ENCODE results near the gene SKAP2.

Gene SKAP2

GRCh38 chr7:26868841-26869495, 4.6 kb upstream of the SKAP2 start:
- Histone ChIP-seq H3K4me3 (ENCODE audit: low read depth, low read length) (no peak overlapping the region), H3K27me3 (ENCODE audit: control insufficient read depth, insufficient read depth, low read length) (peaks cover 2% of the 10 kb centered on the region), H3K36me3 (ENCODE audit: control insufficient read depth, insufficient read depth, low read length) (no peaks in the 10 kb centered on the region), H3K9ac (ENCODE audit: low read depth, low read length) (no peak overlapping the region), H3K4me1 (ENCODE audit: control insufficient read depth, insufficient read depth, low read length) (peaks cover 2% of the 10 kb centered on the region), H3K9me3 (ENCODE audit: control insufficient read depth, insufficient read depth, low read length) (no peaks in the 10 kb centered on the region)

- Histone ChIP-seq H3K27me3 (ENCODE audit: control insufficient read depth, insufficient read depth, low read length) (peaks cover 10% of the 10 kb centered on the region), H3K9me3 (ENCODE audit: control insufficient read depth, insufficient read depth, low read length) (no peaks in the 10 kb centered on the region), H3K4me1 (ENCODE audit: control insufficient read depth, insufficient read depth, low read length) (peaks cover 6% of the 10 kb centered on the region), H3K4me3 (ENCODE audit: low read depth, low read length) (peak overlapping the region; percentile 80), H3K36me3 (ENCODE audit: control insufficient read depth, insufficient read depth, low read length) (no peaks in the 10 kb centered on the region), H3K9ac (ENCODE audit: low read depth, low read length) (peak overlapping the region; percentile 67)
Measured at GRCh38 chr7:26865094-26865388, 651 bp upstream of the SKAP2 start.

- Histone ChIP-seq H3K27me3 (ENCODE audit: control insufficient read depth, insufficient read depth, low read length) (peaks cover 23% of the 10 kb centered on the region), H3K4me3 (ENCODE audit: low read depth, low read length) (peak overlapping the region; percentile 80), H3K9ac (ENCODE audit: low read depth, low read length) (no peak overlapping the region)
Measured at GRCh38 chr7:26863518-26864308, 677 bp downstream of the SKAP2 start.

GRCh38 chr7:26862834-26863233, 1.6 kb downstream of the SKAP2 start:
- Histone ChIP-seq H3K9me3 (ENCODE audit: control insufficient read depth, insufficient read depth, low read length) (no peaks in the 10 kb centered on the region), H3K4me1 (ENCODE audit: control insufficient read depth, insufficient read depth, low read length) (peaks cover 18% of the 10 kb centered on the region), H3K9ac (ENCODE audit: low read depth, low read length) (no peak overlapping the region), H3K36me3 (ENCODE audit: control insufficient read depth, insufficient read depth, low read length) (no peaks in the 10 kb centered on the region), H3K4me3 (ENCODE audit: low read depth, low read length) (no peak overlapping the region), H3K27me3 (ENCODE audit: control insufficient read depth, insufficient read depth, low read length) (peaks cover 32% of the 10 kb centered on the region)

More at GRCh38 chr7:26863518-26864308, 677 bp downstream of the SKAP2 start:
- no peaks in the 10 kb centered on the region for H3K9me3 ChIP-seq (ENCODE audit: control insufficient read depth, insufficient read depth, low read length)
- peaks cover 11% of the 10 kb centered on the region for H3K4me1 ChIP-seq (ENCODE audit: control insufficient read depth, insufficient read depth, low read length)
- H3K36me3 ChIP-seq (ENCODE audit: control insufficient read depth, insufficient read depth, low read length): no peaks in the 10 kb centered on the region

- H3K4me3 ChIP-seq (ENCODE audit: low read depth, low read length): no peak overlapping the region
- no peaks in the 10 kb centered on the region for H3K9me3 ChIP-seq (ENCODE audit: control insufficient read depth, insufficient read depth, low read length)
- peaks cover 49% of the 10 kb centered on the region for H3K27me3 ChIP-seq (ENCODE audit: control insufficient read depth, insufficient read depth, low read length)
- H3K4me1 ChIP-seq (ENCODE audit: control insufficient read depth, insufficient read depth, low read length): peaks cover 22% of the 10 kb centered on the region
- H3K9ac ChIP-seq (ENCODE audit: low read depth, low read length): no peak overlapping the region
- no peaks in the 10 kb centered on the region for H3K36me3 ChIP-seq (ENCODE audit: control insufficient read depth, insufficient read depth, low read length)
Measured at GRCh38 chr7:26861050-26861449, 3.3 kb downstream of the SKAP2 start.

GRCh38 chr7:26860361-26860760, 4.0 kb downstream of the SKAP2 start:
- H3K4me1 ChIP-seq (ENCODE audit: control insufficient read depth, insufficient read depth, low read length): peaks cover 22% of the 10 kb centered on the region
- H3K9ac ChIP-seq (ENCODE audit: low read depth, low read length): no peak overlapping the region
- peaks cover 54% of the 10 kb centered on the region for H3K27me3 ChIP-seq (ENCODE audit: control insufficient read depth, insufficient read depth, low read length)
- H3K36me3 ChIP-seq (ENCODE audit: control insufficient read depth, insufficient read depth, low read length): no peaks in the 10 kb centered on the region
- no peaks in the 10 kb centered on the region for H3K9me3 ChIP-seq (ENCODE audit: control insufficient read depth, insufficient read depth, low read length)
- no peak overlapping the region for H3K4me3 ChIP-seq (ENCODE audit: low read depth, low read length)

GRCh38 chr7:26859720-26860119, 4.7 kb downstream of the SKAP2 start:
- peaks cover 60% of the 10 kb centered on the region for H3K27me3 ChIP-seq (ENCODE audit: control insufficient read depth, insufficient read depth, low read length)

DNA sequence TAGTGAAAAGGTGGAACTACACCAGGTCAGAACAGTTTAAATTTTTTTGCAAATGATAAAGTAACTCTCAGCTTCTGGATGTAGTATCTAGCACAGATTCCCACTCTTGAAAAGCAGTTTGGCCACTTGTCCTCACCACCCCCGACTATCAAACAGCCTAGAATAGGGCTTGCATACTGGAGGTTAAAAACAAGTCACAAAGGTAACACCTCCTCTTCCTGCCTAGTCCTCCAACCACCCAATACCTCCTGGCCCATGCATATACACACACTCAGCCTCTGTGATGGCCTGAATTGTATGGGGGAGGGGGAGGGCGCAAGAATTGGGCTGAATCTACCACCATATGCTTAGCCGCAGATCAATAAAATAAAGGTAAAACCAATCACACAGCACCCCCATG, 5.7 kb downstream of the SKAP2 start:
- Histone ChIP-seq H3K4me3 (ENCODE audit: low read depth, low read length) (no peak overlapping the region), H3K4me1 (ENCODE audit: control insufficient read depth, insufficient read depth, low read length) (peaks cover 20% of the 10 kb centered on the region), H3K9me3 (ENCODE audit: control insufficient read depth, insufficient read depth, low read length) (no peaks in the 10 kb centered on the region), H3K36me3 (ENCODE audit: control insufficient read depth, insufficient read depth, low read length) (no peaks in the 10 kb centered on the region), H3K9ac (ENCODE audit: low read depth, low read length) (no peak overlapping the region), H3K27me3 (ENCODE audit: control insufficient read depth, insufficient read depth, low read length) (peaks cover 65% of the 10 kb centered on the region)

More at GRCh38 chr7:26859720-26860119, 4.7 kb downstream of the SKAP2 start:
- H3K9me3 ChIP-seq (ENCODE audit: control insufficient read depth, insufficient read depth, low read length): no peaks in the 10 kb centered on the region
- H3K36me3 ChIP-seq (ENCODE audit: control insufficient read depth, insufficient read depth, low read length): no peaks in the 10 kb centered on the region
- no peak overlapping the region for H3K4me3 ChIP-seq (ENCODE audit: low read depth, low read length)
- peaks cover 20% of the 10 kb centered on the region for H3K4me1 ChIP-seq (ENCODE audit: control insufficient read depth, insufficient read depth, low read length)
- no peak overlapping the region for H3K9ac ChIP-seq (ENCODE audit: low read depth, low read length)

DNA sequence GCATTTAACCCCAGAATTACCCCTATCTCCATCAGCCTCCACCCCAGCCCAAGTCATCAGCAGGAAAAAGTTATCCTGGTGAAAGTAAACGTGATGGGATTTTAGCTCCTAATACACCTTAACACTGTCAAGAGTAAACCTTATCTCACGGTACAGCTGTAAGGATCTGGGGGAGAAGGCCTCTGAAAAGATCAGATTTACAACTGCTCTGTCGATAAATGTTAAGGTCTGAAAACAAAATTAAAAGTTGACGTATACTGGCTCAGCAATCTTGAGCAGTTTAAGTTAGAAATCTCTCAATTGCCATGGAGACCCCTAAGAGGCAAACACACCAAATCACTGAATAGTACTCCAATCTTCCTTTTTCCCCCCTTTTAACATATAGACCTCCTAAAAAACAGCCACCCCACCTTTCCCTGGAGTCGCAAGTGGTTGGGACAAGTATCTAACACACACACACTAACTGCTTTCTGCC, 6.1 kb downstream of the SKAP2 start:
- Histone ChIP-seq H3K9ac (ENCODE audit: low read depth, low read length) (no peak overlapping the region), H3K4me1 (ENCODE audit: control insufficient read depth, insufficient read depth, low read length) (peaks cover 17% of the 10 kb centered on the region), H3K36me3 (ENCODE audit: control insufficient read depth, insufficient read depth, low read length) (no peaks in the 10 kb centered on the region), H3K9me3 (ENCODE audit: control insufficient read depth, insufficient read depth, low read length) (no peaks in the 10 kb centered on the region), H3K27me3 (ENCODE audit: control insufficient read depth, insufficient read depth, low read length) (peaks cover 65% of the 10 kb centered on the region), H3K4me3 (ENCODE audit: low read depth, low read length) (peak overlapping the region; percentile 43)

DNA sequence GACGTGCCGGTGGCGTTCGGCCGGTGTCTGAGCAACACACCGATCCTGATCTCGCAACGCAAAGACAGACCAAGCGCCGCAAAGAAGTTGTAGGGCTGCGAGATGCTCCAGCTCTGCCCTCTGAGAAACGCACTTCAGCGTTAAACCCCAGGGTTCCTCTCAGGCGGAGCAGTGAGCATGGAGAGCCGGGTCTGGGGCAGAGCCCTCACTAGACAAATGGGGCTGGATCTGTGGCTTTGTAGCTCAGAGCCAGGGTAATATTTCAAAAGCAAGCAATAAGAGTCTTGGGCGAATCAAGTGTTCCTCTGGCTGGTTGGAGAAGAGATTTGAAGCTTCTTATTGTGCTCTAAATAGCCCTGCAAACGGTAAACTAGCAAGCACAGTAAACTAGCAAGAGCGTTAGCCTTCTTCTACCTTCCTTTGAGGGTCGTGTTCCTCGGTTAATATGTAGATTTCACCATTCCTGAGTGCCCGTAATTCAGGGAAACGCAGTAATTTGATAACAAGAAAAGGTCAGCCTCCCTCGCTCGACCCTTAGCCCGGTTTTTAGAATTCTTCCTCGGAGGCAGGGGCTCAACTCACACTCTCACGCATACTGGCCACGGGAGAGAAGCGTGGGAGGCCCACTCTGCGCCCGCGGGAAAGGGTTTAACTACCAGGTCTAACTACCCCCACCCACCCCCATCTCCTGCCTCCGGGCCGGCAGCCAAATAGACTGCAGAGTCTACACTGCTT, 6.7 kb downstream of the SKAP2 start:
- Histone ChIP-seq H3K36me3 (ENCODE audit: control insufficient read depth, insufficient read depth, low read length) (no peaks in the 10 kb centered on the region), H3K4me1 (ENCODE audit: control insufficient read depth, insufficient read depth, low read length) (peaks cover 16% of the 10 kb centered on the region), H3K9me3 (ENCODE audit: control insufficient read depth, insufficient read depth, low read length) (no peaks in the 10 kb centered on the region), H3K27me3 (ENCODE audit: control insufficient read depth, insufficient read depth, low read length) (peaks cover 61% of the 10 kb centered on the region), H3K9ac (ENCODE audit: low read depth, low read length) (no peak overlapping the region), H3K4me3 (ENCODE audit: low read depth, low read length) (peak overlapping the region; percentile 43)

DNA sequence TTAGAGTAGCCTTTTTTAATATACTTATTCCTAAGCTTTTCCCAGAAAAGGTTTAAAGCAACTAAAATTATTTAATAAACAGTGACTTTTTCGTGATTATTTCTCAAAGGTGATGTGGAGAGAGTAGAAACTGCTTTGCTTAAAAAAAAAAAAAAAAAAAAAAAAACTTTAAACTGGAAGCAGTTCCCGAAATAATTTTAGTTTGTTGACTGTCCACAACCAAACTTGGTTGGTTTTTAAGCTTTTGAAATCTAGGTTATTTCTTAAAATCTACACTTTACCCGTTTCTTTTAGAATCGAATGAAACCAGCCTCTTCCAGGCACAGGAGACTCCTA, 7.3 kb downstream of the SKAP2 start:
- no peak overlapping the region for H3K9ac ChIP-seq (ENCODE audit: low read depth, low read length)
- H3K4me1 ChIP-seq (ENCODE audit: control insufficient read depth, insufficient read depth, low read length): peaks cover 16% of the 10 kb centered on the region
- no peaks in the 10 kb centered on the region for H3K36me3 ChIP-seq (ENCODE audit: control insufficient read depth, insufficient read depth, low read length)
- peak overlapping the region; percentile 43 for H3K4me3 ChIP-seq (ENCODE audit: low read depth, low read length)
- H3K27me3 ChIP-seq (ENCODE audit: control insufficient read depth, insufficient read depth, low read length): peaks cover 58% of the 10 kb centered on the region
- no peaks in the 10 kb centered on the region for H3K9me3 ChIP-seq (ENCODE audit: control insufficient read depth, insufficient read depth, low read length)

All from iPS-15b (cell line).